HG03342 (cell line): Measurements from ENCODE around the gene PAX6.
"Not testable (repeated sequence)": the region's sequence is repeated elsewhere in the genome, so short reads cannot be mapped to it uniquely, and the experiment has no call there.

Source experiments
- ATAC-seq: cut with Tn5 transposase; IDR thresholded peaks from one replicate; pipeline ENCODE4 v1.9.1; 2021; ENCODE audit warnings: mild to moderate bottlenecking, moderate library complexity; ENCODE audit not compliant: unreplicated experiment

Gene PAX6

GRCh38 chr11:31770011-31770700 lies 41.0 kb downstream of the PAX6 start:
- ATAC-seq = no peak

GRCh38 chr11:31768749-31769640 lies 42.1 kb downstream of the PAX6 start:
- ATAC-seq = no peak

GRCh38 chr11:31767685-31768084 lies 43.4 kb downstream of the PAX6 start:
- ATAC-seq = no peak

- ATAC-seq = no peak
Measured at GRCh38 chr11:31767066-31767465, 44.1 kb downstream of the PAX6 start.

DNA sequence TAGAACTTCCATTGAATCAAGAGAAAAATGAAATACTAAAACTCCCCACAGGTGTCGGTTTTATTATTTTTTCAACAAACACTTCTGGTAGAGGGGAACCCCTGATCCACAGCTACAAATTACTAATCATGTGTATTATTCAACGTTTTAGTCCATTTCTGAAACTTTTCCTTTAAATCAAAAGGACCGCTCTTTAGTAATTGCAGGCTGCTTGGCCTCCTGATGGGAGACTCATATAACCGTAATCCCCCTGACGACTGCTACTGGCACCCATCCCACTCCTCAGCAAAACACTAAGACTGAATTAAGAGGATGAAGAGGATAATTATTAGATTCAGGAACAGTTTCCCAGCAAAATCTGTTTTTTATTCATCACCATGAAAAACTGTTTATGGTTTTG lies 46.4 kb downstream of the PAX6 start:
- no peak for ATAC-seq

DNA sequence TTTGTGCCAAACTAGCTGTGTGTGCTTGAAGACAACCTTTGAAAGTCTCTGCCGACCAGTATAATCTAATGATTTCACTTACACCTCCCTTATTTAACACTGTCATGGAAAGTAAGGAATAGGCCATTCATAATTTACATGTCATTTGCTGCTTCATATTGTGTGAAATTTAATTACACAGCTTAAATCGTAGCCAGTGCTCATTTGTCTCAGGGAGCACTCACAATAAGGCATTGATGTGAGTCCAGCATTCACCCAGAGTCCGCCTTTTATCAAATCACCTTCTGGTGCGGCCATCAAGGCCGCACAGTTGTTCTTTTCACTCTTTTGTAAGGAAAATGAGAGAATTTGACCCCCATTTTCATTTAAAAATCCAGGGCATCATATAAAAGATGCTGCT lies 46.9 kb downstream of the PAX6 start:
- ATAC-seq = no peak

DNA sequence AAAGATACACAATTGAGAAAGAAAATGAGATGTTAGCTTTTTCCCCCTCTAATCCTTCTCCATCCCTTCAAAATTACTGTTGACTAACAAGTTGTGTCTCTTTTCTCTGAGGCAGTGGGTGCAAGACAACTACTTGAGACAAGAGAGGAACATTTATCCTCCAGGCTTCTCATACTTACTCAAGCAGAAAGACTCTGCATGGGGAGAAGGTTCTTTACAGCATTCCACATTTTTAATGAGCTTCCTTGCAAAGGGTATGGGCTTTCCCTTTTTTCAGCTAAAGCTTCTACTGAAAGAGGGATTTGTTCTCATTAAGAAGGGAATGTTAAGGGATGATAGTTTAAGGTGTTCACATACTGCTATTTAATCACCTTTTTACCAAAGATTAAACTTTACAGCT lies 47.8 kb downstream of the PAX6 start:
- ATAC-seq = no peak

DNA sequence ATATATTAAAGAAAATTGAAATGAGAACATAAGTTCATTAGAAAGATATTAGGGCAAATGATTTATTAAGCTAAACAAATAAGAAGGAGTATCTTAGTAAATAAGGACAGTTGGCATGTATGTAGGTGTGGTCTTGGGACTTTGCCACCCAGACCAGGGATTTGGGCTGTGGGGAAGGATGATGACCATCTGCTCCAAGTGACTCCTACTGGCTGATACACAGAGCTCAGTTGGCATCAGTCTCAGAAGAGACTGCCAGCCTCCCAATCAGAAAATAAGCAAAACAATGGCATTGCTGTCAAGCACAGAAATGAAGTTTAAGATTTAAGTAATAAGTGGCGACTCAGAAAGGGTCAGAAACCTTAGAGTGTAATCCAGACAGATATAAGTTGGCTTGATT lies 49.5 kb downstream of the PAX6 start:
- no peak for ATAC-seq

DNA sequence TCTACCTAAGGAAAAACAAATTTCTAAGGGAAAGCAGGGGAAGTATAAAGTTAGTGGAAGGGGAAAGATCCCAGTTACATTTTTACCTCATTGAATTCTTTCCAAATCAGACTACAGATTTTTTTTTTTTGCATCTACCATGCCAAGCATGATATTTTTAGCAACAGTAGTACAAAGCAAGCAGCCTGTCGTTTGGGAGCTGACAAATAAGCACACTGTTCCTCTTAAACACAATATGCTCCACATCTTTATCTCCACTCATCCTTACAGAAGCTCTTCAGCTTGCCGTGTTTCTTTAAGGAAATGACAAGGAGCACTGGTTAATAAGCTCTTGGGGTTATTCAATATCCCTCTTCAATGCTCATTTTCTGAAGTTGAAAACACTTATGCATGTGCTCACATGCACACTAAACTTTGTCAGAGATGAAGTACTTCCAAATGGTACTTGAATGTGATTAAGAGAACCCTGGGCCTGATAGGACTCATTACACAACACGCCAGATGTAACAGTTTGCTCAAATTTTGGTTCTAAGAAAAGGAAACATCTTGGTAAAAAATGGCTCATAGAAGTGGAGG lies 53.8 kb downstream of the PAX6 start:
- ATAC-seq = no peak

- ATAC-seq = no peak
Measured at GRCh38 chr11:31747581-31747980, 63.5 kb downstream of the PAX6 start.

DNA sequence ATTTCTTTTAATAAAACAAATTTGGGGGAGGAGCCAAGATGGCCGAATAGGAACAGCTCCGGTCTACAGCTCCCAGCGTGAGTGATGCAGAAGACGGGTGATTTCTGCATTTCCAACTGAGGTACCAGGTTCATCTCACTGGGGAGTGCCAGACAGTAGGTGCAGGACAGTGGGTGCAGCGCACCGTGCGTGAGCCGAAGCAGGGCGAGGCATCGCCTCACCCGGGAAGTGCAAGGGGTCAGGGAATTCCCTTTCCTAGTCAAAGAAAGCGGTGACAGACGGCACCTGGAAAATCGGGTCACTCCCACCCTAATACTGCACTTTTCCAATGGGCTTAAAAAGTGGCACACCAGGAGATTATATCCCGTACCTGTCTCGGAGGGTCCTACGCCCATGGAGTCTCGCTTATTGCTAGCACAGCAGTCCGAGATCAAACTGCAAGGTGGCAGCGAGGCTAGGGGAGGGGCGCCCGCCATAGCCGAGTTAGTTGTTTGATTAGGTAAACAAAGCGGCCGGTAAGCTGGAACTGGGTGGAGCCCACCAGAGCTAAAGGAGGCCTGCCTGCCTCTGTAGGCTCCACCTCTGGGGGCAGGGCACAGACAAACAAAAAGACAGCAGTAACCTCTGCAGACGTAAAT lies 70.3 kb downstream of the PAX6 start:
- not testable (repeated sequence) for ATAC-seq

DNA sequence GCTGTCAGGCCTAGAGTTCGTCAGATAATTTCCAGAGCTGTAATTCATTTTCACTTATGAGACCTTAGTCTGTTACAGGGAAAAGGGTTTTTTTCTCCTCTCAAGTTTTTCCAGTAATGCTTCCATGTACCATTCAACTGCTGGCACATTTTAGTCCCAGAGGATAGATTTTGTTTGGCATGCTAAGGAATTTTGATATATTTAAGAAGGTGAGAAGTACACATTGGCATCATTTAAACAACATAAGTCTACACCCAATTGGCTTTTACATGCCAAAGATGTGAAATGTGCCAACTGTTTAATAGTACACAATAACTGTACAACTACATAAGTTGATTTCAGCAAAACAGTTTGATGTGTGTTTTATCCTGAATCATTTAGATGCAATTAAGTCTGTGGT lies 71.0 kb downstream of the PAX6 start:
- ATAC-seq = no peak
